H1 (cell line): ENCODE measurements around the gene CCDC78. TPM values are rescaled to one million over a fixed set of nuclear protein-coding genes. Genes with fewer than 3 reads are reported as not detected.

Source experiments
- BRCA1 ChIP-seq: IDR thresholded peaks from 2 replicates; pipeline ENCODE4 v1.6.1; 2012; ENCODE audit warnings: low read depth, low read length, improper control_type of control experiment
- E2F6 ChIP-seq: IDR thresholded peaks from 2 replicates; pipeline ENCODE4 v1.6.1; 2012; ENCODE audit warnings: inconsistent platforms
- EZH2 ChIP-seq: fragments of 200-600 bp; sonication (generic); IDR thresholded peaks from 2 replicates; pipeline ENCODE4 v1.7.1; 2012; ENCODE audit warnings: low read depth, mild to moderate bottlenecking, moderate library complexity, low read length, inconsistent platforms; ENCODE audit not compliant: severe bottlenecking
- GTF2F1 ChIP-seq: IDR thresholded peaks from 2 replicates; pipeline ENCODE4 v1.6.1; 2012; ENCODE audit warnings: low read depth, low read length, improper control_type of control experiment, borderline replicate concordance
- polyA plus RNA-seq, 7 experiments: library from polyadenylated mRNA; depleted of rRNA in 3 of 7; stranded (reverse) in 5 of 7; unstranded in 2 of 7; fragments of >200 nt in 5 of 7; fragments of 200-250 nt in 2 of 7; gene quantifications; 1 replicate in 5 of 7; 2 replicates in 1 of 7; 4 replicates in 1 of 7; pipeline versions ENCODE4 v1.2.1 to v1.2.3, GENCODE V29; 2011 to 2013; ENCODE audit warnings: missing spikeins in 2 of 7, mixed read lengths in 2 of 7
- total RNA-seq: library from RNA; stranded (reverse); fragmentation: NEBNext Ultra II Directional; extraction: Animal tissue kit (Norgen Biotek cat#: 25700); gene quantifications from 2 replicates; pipeline ENCODE4 v1.2.1, GENCODE V29; 2021

The CCDC78 gene
- total and polyA plus RNA-seq, 2 of the 8 experiments (the other 6 are each of a cell fraction or from before 2014, with no cell fraction given), result 7.1 to 8.5 TPM

GRCh38 chr16:736936-737481 lies 10.8 kb upstream of the CCDC78 start (continued):
- TF ChIP-seq GTF2F1 (no peak), BRCA1 (no peak), E2F6 (no peak), EZH2 (no peak)
